ENCODE measurements around the gene ARID3A. TPM values are rescaled to one million over a fixed set of nuclear protein-coding genes. Genes with fewer than 3 reads are reported as not detected.
"Not testable (repeated sequence)": the region's sequence is repeated elsewhere in the genome, so short reads cannot be mapped to it uniquely, and the experiment has no call there.

The ARID3A gene
- total RNA-seq, 1 donor from 2014 or later: 9.5 TPM

GRCh38 chr19:1015782-1016646 lies 90.2 kb downstream of the ARID3A start:
- no peak for DNase-seq (ENCODE audit: low read depth in 2 of 2)

- DNase-seq (ENCODE audit: low read depth in 2 of 2): peak; percentile 51 to 87
Measured at GRCh38 chr19:1016647-1017114, 90.8 kb downstream of the ARID3A start.

GRCh38 chr19:1017115-1017905 lies 91.5 kb downstream of the ARID3A start:
- peak in 1 of 2 donors; percentile 25 for DNase-seq (ENCODE audit: low read depth in 2 of 2)

GRCh38 chr19:1017906-1018305 lies 92.1 kb downstream of the ARID3A start:
- DNase-seq (ENCODE audit: low read depth in 2 of 2): no peak

GRCh38 chr19:1018393-1018792 lies 92.6 kb downstream of the ARID3A start:
- no peak for DNase-seq (ENCODE audit: low read depth in 2 of 2)

GRCh38 chr19:1018932-1019615 lies 93.2 kb downstream of the ARID3A start:
- DNase-seq (ENCODE audit: low read depth in 2 of 2): no peak

GRCh38 chr19:1019616-1019961 lies 93.8 kb downstream of the ARID3A start:
- DNase-seq (ENCODE audit: low read depth in 2 of 2): no peak

GRCh38 chr19:1019980-1020867 lies 94.4 kb downstream of the ARID3A start:
- peak in 1 of 2 donors; percentile 28 for DNase-seq (ENCODE audit: low read depth in 2 of 2)

GRCh38 chr19:1020868-1021425 lies 95.1 kb downstream of the ARID3A start, which contains the start of gene TMEM259:
Gene TMEM259, minus strand, starts transcription at chr19:1021123. Its CDS starts 127 bp downstream, at chr19:1020996.
- peak; percentile 97 to 99 for DNase-seq (ENCODE audit: low read depth in 2 of 2)

GRCh38 chr19:1023883-1024188 lies 98.0 kb downstream of the ARID3A start:
- DNase-seq (ENCODE audit: low read depth in 2 of 2): not testable (repeated sequence)

GRCh38 chr19:1025080-1025479 lies 99.2 kb downstream of the ARID3A start:
- not testable (repeated sequence) for DNase-seq (ENCODE audit: low read depth in 2 of 2)

Other genes with a start within 250 kb of the ARID3A start
- 5.0 and 5.2 TPM in 2 replicates for gene FSTL3, start 249.6 kb upstream of the ARID3A start, total RNA-seq
- not detected in 2 replicates for gene PRSS57, start 230.6 kb upstream of the ARID3A start, total RNA-seq
- 23.1 and 36.9 TPM in 2 replicates for gene PALM, start 217.1 kb upstream of the ARID3A start, total RNA-seq
- under 0.01 TPM in 1 of 2 replicates, not detected in the other for gene MISP, start 174.9 kb upstream of the ARID3A start, total RNA-seq
- gene PTBP1, start 128.6 kb upstream of the ARID3A start, total RNA-seq: 113 and 124 TPM in 2 replicates
- gene PLPPR3, start 104.1 kb upstream of the ARID3A start, total RNA-seq: under 0.01 and 0.44 TPM in 2 replicates
- gene AZU1, start 98.2 kb upstream of the ARID3A start, total RNA-seq: not detected in 2 replicates
- not detected in 2 replicates for gene PRTN3, start 85.0 kb upstream of the ARID3A start, total RNA-seq
- gene ELANE, start 73.7 kb upstream of the ARID3A start, total RNA-seq: not detected in 2 replicates
- 1.2 and 3.9 TPM in 2 replicates for gene CFD, start 66.4 kb upstream of the ARID3A start, total RNA-seq
- 19.0 TPM in 2 replicates for gene MED16, start 32.8 kb upstream of the ARID3A start, total RNA-seq
- gene RNU6-9, start 32.6 kb upstream of the ARID3A start, total RNA-seq: not detected in 2 replicates
- gene R3HDM4, start 12.8 kb upstream of the ARID3A start, total RNA-seq: 27.2 and 28.8 TPM in 2 replicates
- not detected in 2 replicates for gene KISS1R, start 8.7 kb upstream of the ARID3A start, total RNA-seq
- 74.4 and 88.5 TPM in 2 replicates for gene WDR18, start 58.3 kb downstream of the ARID3A start, total RNA-seq
- under 0.01 and 0.44 TPM in 2 replicates for gene GRIN3B, start 74.4 kb downstream of the ARID3A start, total RNA-seq
- gene TMEM259, start 95.1 kb downstream of the ARID3A start, total RNA-seq: 29.4 and 43.8 TPM in 2 replicates
- not detected in 2 replicates for gene RNU6-2, start 95.5 kb downstream of the ARID3A start, total RNA-seq
- gene CNN2, start 100.6 kb downstream of the ARID3A start, total RNA-seq: 59.1 and 83.9 TPM in 2 replicates
- gene ABCA7, start 114.1 kb downstream of the ARID3A start, total RNA-seq: 3.1 and 3.4 TPM in 2 replicates
- gene ARHGAP45, start 141.1 kb downstream of the ARID3A start, total RNA-seq: 17.7 and 19.6 TPM in 2 replicates
- 50.4 and 63.4 TPM in 2 replicates for gene POLR2E, start 169.3 kb downstream of the ARID3A start, total RNA-seq
- 415 and 423 TPM in 2 replicates for gene GPX4, start 178.0 kb downstream of the ARID3A start, total RNA-seq
- gene SBNO2, start 248.2 kb downstream of the ARID3A start, total RNA-seq: 14.8 and 28.2 TPM in 2 replicates

Data from lung microvascular endothelial cell (primary cell).